ENCODE results near the gene NBAS.

The NBAS gene

DNA sequence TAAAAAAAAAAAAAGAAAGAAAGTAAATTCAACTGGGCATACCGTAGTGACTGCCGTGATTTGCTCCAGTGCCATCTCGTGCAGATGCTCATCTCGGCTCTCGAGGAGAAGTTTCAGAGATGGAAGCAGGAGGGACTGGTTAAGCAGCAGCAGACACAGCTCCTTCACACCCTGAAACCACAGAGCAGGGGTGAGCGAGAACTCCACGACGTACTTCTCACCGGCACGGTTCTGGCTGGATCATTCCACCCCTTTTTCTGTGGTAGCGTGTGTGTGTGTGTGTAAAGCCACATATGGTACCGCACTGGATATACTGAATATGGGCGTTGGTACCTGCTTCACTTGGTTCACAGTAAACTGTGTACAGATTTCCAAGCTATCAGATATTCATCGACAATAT is 382.2 kb downstream of the NBAS start:
- H3K9me3 Mint-ChIP-seq = no peaks in the 10 kb centered on the region
- peaks cover 6% of the 10 kb centered on the region for H3K4me1 Mint-ChIP-seq
- no peak overlapping the region for H3K27ac Mint-ChIP-seq
- H3K27me3 Mint-ChIP-seq (ENCODE audit: low read depth) = no peaks in the 10 kb centered on the region
- H3K4me3 Mint-ChIP-seq = no peak overlapping the region
- no peak for TF ChIP-seq CTCF (IDR thresholded peaks at IDR 0.05; ENCODE audit: unreplicated experiment in 3 of 3)
- peaks cover 40% of the 10 kb centered on the region for H3K36me3 Mint-ChIP-seq (ENCODE audit: low read depth)

GRCh38 chr2:15177103-15177502 is 384.0 kb downstream of the NBAS start:
- Mint-ChIP-seq H3K27ac (no peak overlapping the region), H3K36me3 (ENCODE audit: low read depth) (peaks cover 24% of the 10 kb centered on the region)

DNA sequence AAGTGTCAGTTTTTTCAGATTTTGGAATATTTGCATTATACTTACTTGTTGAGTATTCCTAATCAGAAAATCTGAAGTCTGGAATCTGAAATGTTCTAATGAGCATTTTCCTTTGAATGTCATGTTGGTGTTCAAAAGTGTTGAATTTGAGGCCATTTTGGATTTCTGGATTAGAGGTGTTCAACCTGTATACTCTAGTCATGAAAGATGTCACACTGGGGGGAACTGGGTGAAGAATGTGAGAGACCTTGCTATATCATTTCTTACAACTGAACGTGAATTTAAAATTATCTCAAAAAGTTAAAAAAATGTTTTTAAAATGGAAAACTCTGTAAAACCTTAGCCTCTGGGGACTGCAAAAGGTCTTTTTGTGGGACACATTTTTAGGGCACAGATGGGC is 384.5 kb downstream of the NBAS start:
- TF ChIP-seq CTCF (IDR thresholded peaks at IDR 0.05; ENCODE audit: unreplicated experiment in 3 of 3) = no peak
- peaks cover 6% of the 10 kb centered on the region for H3K4me1 Mint-ChIP-seq
- H3K27me3 Mint-ChIP-seq (ENCODE audit: low read depth) = no peaks in the 10 kb centered on the region
- no peak overlapping the region for H3K4me3 Mint-ChIP-seq
- peaks cover 24% of the 10 kb centered on the region for H3K36me3 Mint-ChIP-seq (ENCODE audit: low read depth)
- no peaks in the 10 kb centered on the region for H3K9me3 Mint-ChIP-seq
- no peak overlapping the region for H3K27ac Mint-ChIP-seq

More at GRCh38 chr2:15177103-15177502, 384.0 kb downstream of the NBAS start:
- H3K4me3 Mint-ChIP-seq = no peak overlapping the region
- H3K27me3 Mint-ChIP-seq (ENCODE audit: low read depth) = no peaks in the 10 kb centered on the region
- peaks cover 6% of the 10 kb centered on the region for H3K4me1 Mint-ChIP-seq
- no peak for TF ChIP-seq CTCF (IDR thresholded peaks at IDR 0.05; ENCODE audit: unreplicated experiment in 3 of 3)
- no peaks in the 10 kb centered on the region for H3K9me3 Mint-ChIP-seq

GRCh38 chr2:15174567-15174966 is 386.6 kb downstream of the NBAS start:
- Mint-ChIP-seq H3K9me3 (no peaks in the 10 kb centered on the region), H3K4me3 (no peak overlapping the region), H3K4me1 (peaks cover 6% of the 10 kb centered on the region), H3K36me3 (ENCODE audit: low read depth) (peaks cover 32% of the 10 kb centered on the region), H3K27me3 (ENCODE audit: low read depth) (no peaks in the 10 kb centered on the region), H3K27ac (no peak overlapping the region)
- TF ChIP-seq CTCF (IDR thresholded peaks at IDR 0.05; ENCODE audit: unreplicated experiment in 3 of 3) = no peak

- no peaks in the 10 kb centered on the region for H3K27me3 Mint-ChIP-seq (ENCODE audit: low read depth)
- peaks cover 6% of the 10 kb centered on the region for H3K4me1 Mint-ChIP-seq
- H3K9me3 Mint-ChIP-seq = no peaks in the 10 kb centered on the region
- H3K36me3 Mint-ChIP-seq (ENCODE audit: low read depth) = peaks cover 40% of the 10 kb centered on the region
- H3K4me3 Mint-ChIP-seq = no peak overlapping the region
- no peak for TF ChIP-seq CTCF (IDR thresholded peaks at IDR 0.05; ENCODE audit: unreplicated experiment in 3 of 3)
- no peak overlapping the region for H3K27ac Mint-ChIP-seq
Observed at GRCh38 chr2:15173501-15173900, 387.6 kb downstream of the NBAS start.

GRCh38 chr2:15172825-15173224 is 388.3 kb downstream of the NBAS start:
- H3K4me1 Mint-ChIP-seq = peaks cover 6% of the 10 kb centered on the region
- no peak overlapping the region for H3K4me3 Mint-ChIP-seq
- TF ChIP-seq CTCF (IDR thresholded peaks at IDR 0.05; ENCODE audit: unreplicated experiment in 3 of 3) = no peak
- H3K27me3 Mint-ChIP-seq (ENCODE audit: low read depth) = no peaks in the 10 kb centered on the region
- peaks cover 35% of the 10 kb centered on the region for H3K36me3 Mint-ChIP-seq (ENCODE audit: low read depth)
- H3K27ac Mint-ChIP-seq = no peak overlapping the region
- H3K9me3 Mint-ChIP-seq = no peaks in the 10 kb centered on the region
